HG03457 (cell line): ENCODE measurements around the gene TGFBR3L.

Source experiments
- ATAC-seq: cut with Tn5 transposase; IDR thresholded peaks from one replicate; pipeline ENCODE4 v1.9.1; 2021; ENCODE audit warnings: moderate number of reproducible peaks; ENCODE audit not compliant: unreplicated experiment

TGFBR3L gene

DNA sequence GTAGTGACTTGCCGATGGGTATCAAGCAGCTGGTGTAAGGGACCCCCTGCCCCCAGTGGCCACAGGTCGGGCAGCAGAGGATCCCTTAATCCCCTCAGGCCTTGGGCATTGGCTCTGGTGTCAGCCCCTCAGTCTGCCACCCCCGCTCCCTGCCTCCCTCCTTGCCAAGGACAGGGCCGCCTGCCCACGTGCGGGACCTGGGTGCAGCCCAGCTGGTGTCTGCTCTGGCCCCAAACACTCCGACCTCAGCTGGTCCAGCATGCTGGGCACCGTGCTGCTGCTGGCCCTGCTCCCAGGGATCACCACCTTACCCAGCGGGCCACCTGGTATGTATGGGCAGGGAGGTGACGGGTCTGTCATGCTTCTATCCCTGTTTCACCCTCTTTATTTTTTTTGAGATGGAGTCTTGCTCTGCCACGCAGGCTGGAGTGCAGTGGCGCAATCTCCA, at the start of gene TGFBR3L:
Gene TGFBR3L, plus strand, starts transcription at position 233 of the 448 bp plus-strand sequence.
- ATAC-seq = no peak

DNA sequence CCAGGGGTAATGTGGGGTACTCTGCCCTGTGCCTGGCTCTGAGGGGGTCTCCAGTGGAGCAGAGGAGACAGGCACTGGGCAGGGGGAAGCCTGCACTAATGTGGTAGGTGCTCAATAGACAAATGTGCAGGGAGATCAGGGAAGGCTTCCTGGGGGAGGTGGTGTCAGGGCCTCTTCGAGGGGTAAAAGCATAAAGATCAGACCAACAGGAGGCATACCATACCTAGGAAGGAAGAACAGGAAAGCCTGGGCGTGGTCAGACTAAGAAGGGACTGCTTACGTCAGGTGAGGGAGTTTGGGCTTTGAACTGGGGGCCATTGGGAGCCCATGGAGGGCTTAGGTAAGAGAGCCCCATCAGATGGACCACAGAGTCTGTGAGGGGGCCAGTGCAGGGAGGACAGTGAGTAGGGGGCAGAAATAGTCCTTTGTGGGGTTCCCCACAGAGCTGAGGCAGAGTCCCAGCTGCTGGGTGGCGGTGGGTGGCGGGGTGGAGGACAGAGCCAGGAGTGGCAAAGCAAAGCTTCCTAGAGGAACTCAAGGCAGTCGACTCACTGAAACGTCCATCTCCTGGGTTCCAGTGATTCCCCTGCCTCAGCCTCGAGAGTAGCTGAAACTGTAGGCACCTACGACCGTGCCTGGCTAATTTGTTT, 49.2 kb upstream of the TGFBR3L start:
- no peak for ATAC-seq

DNA sequence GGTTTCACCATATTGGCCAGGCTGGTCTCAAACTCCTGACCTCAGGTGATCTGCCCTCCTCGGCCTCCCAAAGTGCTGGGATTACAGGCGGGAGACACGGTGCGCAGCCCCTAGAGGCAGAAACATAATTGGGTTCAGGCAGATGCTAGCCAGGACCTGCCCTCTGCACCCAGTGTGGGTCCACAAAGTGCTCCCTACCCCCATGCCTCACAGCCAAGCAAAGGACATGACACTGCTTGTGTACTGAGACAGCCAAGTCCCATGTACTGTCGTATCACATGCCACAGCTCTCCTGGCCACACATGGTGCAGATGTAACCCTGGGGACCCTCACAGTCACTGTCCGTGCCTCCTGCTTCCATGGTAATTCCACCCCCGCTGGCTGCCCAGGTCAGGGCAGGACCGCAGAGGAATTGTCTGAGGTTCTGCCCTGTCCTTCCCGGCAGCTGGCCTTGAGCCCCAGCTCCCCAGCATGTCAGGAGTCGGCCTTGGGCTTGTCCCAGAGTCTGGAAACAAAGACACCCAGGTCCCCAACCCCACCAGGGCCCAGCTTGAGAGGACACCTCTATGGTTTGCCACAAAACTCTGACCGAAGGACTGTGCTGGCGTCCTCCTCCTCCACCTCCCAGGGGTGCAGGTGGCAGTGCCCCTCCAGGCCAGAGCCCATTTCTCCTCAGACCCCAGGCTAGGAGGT, 48.1 kb upstream of the TGFBR3L start:
- ATAC-seq = no peak

DNA sequence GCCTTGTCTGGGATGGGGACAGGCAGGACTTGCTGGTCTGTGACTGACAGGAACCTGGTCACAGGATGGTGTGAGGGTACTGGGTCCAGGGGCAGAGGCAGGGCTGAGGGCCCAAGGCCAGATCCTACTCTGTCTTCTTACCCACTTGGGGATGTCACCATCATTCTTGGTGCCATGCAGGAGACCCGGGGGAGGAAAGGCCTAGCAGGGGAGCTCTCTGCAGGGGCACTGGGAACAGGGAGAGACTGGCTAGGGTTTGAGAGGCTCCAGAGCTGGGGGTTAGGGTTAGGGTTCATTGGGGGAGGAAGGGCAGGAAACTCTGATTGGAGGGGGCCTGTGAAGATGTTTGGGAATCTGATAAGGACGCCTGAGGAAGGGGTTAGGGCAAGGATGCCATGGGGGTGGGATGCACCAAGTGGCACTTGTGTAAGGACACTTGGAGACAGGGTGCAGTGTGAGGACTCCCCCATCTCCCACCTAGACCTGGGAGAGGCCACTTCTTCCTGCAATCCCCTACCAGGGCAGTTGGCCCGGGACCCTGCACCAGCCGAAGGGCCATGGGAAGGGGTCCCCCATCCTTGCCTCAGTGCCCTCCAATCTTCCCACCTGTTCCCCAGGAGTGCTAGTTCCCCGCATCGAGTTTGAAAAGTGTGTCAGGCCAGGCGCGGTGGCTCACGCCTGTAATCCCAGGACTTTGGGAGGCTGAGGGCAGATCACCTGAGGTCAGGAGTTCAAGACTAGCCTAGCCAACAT, 47.4 kb upstream of the TGFBR3L start:
- ATAC-seq = no peak

DNA sequence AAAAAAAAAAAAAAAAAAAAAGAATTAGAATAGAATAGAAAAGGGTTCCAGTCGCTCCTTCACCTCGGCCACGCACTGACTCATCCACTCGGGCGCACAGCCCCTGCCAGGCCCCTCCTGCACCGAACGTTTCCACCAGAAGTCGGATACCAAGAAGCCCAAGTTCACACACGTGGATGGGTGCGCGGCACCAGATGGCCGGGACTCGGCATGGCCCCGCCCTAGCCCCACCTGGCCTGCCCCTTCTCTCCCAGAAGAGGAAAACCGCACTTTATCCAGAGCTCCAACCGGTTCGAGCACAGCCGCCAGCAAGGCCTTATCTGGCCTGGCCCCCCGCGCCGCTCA, 46.3 kb upstream of the TGFBR3L start:
- no peak for ATAC-seq

DNA sequence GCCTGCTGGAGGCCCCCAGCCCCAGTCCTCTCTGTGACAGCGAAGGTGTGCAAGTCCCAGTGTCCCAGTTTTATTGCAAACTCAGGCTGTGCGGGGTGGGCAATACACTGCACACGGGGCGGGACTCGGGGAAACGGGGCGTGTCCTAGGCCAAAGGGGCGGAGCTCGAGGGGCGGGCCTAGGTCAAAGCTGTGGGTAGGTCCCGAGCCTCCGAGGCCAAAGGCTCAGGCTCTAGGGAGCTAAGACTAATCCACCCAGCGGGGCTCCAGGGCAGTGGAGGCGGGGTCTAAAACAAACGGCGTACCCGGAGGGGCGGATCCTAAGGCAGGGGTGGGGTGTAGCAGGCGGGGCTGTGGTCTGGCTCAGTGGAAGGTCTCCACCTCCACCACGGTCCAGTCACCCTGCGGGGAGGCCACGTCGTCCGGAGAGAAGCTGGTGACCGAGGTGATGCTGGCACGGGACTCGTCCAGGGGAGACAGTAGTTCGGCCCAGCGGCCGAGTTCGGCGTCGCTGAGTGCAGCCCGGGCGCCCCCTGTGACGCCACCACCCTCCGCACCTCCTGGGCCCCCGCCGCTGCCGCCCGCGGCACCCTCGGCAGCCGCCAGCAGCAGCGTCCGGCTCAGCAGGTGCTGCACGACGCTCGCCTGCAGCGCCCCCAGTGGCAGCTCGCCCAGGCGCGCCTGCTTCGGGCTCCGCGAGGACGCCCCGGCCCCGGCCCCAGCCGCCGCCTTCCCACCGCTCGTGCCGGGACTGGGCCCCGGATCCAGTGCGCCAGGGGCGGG, 45.8 kb upstream of the TGFBR3L start:
- ATAC-seq = no peak

DNA sequence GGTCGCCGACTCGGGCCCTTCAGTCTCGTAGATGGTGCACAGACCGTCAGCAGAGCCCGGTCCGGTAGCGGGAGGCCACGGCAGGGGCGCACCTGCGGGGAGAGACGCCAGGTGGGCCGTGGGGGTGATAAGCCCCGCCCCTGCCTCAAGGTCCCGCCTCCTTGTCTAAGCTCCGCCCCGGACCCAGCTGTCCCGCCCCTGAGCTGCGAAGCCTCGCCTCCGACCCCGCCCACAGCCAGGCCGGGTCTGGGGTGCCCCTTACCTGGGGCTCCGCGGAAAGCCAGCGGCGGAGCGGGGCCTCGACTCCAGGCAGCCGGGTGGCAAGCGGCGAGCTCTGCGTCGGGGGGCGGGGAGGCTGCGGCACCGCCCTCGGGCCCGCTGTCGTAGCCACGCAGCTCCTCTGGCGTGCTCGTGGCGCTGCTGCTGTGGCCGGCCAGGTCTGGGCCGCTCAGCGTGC, 45.1 kb upstream of the TGFBR3L start:
- no peak for ATAC-seq

DNA sequence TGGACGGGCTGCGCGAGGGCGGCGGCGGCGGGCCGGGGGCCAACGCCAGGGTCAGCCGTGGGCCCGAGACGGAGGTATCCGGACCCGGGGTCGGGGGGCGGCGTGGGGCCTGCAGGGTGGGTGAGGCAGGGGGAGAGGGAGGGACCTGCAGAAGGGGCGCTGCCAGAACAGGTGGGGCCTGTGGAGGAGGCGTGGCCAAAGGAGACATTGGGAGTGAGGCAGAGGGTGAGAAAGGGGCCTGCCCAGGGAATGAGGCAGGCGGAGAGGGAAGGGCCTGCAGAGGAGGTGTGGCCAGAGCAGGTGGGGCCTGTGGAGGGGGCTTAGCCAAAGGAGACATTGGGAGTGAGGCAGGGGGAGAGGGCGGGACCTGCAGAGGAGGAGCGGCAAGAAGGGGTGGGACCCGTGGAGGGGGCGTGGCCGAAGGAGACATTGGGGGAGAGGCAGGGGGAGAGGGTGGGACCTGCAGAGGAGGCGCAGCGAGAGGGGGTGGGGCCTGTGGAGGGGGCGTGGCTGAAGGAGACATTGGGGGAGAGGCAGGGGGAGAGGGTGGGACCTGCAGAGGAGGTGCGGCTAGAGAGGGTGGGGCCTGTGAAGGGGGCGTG, 44.6 kb upstream of the TGFBR3L start:
- no peak for ATAC-seq

DNA sequence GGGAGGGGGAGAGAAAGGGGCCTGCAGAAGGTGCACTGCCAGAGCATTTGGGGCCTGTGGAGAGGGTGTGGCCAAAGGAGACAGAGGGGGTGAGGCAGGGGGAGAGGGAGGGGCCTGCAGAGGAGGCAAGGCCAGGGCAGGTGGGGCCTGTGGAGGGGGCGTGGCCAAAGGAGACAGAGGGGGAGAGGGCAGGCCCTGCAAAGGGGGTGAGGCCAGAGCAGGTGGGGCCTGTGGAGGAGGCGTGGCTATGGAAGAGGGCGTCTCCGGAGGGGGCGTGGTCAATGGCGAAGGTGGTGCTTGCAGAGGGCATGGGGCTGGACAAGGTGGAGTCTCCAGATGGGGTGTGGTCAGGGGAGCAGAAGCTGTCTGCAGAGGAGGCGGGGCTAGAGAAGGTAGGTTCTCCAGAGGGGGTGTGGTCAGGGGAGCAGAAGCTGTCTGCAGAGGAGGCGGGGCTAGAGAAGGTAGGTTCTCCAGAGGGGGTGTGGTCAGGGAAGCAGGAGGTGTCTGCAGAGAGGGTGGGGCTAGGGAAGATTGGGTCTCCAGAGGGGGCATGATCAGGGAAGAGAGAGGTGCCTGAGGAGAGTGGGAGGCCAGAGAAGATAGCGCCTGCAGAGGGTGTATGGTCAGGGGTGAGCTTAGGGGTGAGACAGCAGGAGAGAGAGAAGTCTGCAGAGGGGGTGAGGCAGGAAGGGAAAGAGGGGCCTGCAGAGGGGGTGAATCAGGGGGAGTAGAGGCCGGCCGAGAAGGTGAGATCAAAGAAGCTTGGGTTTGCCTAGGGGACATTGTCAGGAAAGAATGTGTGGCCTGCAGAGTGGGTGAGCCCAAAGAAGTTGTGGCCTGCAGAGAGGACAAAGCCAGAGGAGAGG, 43.8 kb upstream of the TGFBR3L start:
- no peak for ATAC-seq

DNA sequence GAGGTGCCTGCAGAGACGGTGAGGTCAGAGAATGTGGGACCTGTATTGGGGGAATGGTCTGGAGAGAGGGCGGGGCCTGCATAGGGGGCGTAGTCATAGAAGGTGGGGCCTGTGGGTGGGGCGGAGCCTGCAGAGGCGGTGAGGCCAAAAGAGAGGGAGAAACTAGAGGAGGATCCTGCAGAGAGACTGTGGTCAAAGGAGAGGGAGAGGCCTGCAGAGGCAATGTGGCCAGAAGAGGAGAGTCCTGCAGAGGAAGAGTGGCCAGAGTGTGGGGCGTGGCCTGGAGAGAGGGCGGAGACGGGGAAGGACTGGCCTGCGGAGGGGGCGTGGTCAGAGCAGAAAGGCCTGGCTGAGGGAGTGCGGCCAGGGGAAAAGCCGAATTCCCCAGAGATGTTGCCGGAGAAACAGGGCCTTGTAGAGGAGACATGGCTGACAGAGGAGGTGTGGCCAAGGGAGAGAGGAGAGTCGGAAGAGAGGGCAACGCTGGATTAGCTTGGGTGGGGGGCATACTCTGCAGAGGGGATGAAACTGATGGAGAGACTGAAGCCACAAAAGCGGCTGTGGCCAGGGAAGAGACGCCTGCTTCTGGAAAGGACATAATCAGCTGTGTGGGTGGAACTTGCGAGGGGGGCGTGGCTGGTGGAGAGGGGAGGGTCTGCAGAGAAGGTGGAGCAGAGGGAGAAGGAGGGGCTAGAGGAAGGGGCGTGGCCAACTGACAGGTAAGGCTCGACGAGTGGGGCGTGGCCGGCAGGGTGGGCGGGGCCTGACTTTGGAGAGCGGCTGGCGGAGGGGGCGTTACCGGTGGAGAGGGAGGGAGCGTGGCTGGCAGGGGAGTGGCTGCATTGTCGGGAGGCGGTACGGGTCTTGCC, 43.0 kb upstream of the TGFBR3L start:
- no peak for ATAC-seq

DNA sequence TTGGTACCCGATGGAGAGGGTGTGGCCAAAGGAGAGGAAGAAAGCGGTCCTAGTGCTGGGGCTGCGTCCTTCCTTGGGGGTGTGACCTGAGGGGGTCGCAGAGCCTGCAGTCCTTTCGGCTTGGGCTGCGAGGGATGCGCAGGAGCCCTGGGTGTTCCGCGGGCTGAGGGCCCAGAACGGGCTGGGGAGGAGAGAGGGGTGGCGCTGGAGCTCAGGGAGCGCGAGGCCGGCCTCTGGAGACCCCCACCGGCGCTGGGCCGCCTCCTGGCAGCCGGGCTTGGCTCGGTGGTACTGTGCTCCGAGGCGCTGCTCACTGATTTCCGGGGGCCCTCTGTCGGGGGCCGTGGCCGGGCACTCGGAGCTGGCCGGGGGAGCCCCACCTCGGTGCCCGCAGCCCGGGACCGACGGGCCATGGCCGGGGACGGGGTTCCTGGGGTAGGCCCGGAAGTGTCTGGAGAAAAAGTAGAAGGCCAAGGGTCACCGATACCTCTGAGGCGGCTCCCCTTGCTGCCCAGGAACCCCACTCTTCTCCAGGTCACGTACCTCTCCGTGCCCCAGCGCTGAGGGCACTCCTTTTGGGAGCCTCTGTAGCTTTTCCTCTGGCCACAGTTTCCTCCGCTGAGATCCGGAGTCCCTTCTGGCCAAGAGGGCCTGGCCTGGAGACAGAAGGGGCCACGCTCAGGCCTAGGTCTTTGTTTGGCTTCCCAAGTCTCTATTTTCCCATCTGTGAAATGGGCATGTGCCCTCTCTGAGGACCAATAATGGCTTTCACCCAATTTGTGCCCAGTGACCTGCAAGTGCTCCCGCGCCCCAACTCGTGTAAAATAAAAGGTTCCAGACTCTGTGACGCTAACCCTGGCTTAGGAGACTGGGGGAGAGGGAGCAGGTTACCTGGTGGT, 42.1 kb upstream of the TGFBR3L start:
- no peak for ATAC-seq

DNA sequence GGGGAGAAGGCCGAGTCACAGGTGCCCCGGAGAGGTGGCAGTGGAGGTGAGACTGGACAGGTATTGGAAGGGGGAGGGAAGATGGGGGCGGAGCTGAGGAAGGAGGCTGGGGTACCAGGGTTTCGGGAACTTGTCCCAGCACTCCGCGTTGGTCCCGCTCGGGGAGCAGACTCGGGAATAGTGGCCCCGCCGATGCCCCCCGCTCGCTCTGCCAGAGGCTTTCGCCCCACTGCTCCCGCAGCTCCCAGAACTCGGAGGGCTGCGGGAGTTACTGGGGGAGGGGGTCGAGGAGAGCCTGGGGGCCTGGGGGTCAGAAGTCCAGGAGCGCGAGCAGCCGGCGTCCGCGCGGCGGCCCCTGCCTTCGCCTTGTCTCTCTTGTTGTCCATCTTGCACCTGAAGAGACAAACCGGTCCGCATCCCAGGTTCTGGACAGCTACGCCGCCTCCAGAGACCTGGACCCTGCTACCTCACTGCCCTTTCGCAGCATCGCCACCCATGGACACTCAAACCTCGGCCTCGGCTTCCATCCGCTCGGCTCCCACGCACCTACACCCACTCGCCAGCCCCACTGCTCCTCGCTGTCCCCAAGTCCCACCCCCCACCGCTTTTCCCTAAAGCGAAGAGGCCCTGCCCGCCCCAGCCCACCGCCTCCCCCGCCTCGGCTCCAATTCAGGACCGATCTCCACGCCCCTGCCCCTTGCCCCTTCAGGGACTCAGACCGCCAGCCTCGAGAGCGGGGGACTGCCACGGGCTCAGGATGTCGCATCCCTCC, 41.1 kb upstream of the TGFBR3L start:
- ATAC-seq = no peak

DNA sequence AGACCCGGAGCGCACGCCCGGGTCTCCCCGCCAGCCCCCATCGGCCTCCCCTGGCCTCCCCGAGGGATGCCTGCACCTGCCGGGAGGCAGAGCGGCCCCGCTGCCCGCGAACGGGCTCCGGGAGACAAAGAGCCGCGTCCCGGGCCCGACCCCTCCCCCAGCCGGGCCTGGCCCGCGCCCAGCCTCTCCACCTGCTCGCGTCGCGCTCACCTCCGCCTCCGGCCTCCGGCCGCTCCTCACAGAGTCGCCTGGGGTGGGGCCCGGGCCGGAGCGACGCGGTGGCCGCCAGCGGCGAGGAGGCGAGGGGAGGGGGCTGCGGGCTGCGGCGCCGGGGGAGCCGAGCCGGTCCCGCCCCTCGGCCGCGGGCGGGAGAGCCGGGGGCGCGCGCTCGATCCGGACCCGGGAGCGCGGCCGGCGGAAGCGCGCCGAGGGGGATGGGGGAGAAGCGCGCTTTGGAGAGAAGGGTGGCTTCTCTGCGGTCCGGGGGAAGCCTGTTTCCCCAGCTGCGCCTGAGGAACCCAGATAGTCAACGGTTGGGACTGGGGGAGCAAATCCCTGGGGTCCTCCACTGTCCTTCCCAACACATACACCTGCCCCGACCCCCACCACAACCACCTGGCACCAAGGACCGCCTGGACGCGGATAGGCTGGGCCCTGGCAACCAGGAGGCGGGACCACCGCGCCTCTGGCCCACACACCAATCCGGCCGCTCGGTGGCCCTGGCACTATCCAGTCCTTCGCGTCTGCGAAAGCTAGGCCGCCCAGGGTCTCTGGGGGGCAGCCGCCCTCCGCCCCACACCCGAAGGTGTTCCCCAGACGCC, 40.3 kb upstream of the TGFBR3L start, which contains the start of gene PRR36:
Gene PRR36, minus strand, starts transcription at position 315 of the 821 bp plus-strand sequence. CDS start 701 bp downstream, outside the sequence.
- no peak for ATAC-seq

DNA sequence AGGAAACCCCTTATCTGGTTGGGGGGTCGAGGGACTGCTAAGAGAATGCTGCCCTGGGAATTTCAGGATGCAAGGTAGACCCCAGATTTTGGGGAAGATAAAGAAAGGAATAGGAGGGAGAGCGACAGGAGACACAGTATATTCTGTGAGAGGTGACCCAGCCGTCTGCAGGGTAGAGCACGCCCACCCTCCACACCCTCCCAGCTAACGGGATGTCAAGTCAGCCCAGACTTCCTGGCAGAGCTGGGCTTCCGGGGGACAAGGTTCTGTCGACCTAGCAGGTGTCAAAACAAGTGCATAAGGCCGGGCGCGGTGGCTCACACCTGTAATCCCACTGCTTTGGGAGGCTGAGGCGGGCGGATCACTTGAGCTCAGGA, 39.7 kb upstream of the TGFBR3L start:
- ATAC-seq = no peak

DNA sequence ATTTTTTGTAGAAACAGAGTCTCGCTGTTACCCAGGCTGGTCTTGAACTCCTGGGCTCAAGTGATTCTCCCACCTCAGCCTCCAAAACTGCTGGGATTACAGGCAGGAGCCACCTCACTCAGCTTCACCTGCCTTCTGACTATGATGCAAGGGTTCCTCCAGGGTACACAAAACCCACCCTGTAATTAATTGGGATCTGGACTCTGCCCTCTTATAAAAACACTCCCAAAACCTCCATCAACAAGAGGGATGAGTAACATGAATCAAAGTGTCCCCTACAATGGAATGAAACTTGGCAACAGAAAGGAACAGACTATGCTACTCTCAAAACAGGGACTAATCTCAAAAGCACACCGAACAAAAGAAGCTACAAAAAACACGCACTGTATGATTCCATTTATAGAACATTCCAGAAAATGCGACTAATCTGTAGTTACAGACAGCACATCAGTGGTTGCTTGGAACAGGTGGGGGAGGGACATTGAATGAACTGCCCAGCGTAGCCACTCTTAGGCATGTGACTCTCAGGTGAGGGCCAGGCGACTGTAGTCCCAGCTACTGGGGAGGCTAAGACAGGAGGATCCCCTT, 37.3 kb upstream of the TGFBR3L start:
- ATAC-seq = no peak
